Measurements from ENCODE around the gene PRR15L. TPM values are rescaled to one million over a fixed set of nuclear protein-coding genes. Genes with fewer than 3 reads are reported as not detected.

The PRR15L gene
- total and polyA plus RNA-seq, 2 experiments from 2014 or later: 56.5 to 66.4 TPM

DNA sequence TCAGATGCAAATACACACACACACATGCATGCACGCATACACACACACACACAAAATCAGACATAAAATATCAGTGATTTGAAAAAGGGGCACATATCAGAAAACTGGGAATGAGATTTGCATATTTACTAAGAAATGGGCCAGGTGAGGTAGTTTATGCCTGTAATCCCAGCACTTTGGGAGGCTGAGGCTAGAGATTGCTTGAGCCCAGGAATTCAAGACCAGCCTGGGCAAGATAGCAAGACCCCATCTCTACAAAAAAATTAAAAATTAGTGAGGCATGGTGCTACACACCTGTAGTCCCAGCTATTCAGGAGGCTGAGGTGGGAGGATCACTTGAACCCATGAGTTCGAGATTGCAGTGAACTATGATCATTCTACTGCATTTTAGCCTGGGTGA, 38.7 kb downstream of the PRR15L start:
- TF ChIP-seq EZH2 (IDR thresholded peaks at IDR 0.05; ENCODE audit: borderline replicate concordance) (no peak), EZH2phosphoT487 (IDR thresholded peaks at IDR 0.05; ENCODE audit: low read depth, severe bottlenecking, unreplicated experiment) (no peak)
- TF ChIP-seq, protein P1, sequence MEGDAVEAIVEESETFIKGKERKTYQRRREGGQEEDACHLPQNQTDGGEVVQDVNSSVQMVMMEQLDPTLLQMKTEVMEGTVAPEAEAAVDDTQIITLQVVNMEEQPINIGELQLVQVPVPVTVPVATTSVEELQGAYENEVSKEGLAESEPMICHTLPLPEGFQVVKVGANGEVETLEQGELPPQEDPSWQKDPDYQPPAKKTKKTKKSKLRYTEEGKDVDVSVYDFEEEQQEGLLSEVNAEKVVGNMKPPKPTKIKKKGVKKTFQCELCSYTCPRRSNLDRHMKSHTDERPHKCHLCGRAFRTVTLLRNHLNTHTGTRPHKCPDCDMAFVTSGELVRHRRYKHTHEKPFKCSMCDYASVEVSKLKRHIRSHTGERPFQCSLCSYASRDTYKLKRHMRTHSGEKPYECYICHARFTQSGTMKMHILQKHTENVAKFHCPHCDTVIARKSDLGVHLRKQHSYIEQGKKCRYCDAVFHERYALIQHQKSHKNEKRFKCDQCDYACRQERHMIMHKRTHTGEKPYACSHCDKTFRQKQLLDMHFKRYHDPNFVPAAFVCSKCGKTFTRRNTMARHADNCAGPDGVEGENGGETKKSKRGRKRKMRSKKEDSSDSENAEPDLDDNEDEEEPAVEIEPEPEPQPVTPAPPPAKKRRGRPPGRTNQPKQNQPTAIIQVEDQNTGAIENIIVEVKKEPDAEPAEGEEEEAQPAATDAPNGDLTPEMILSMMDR (IDR thresholded peaks at IDR 0.05; ENCODE audit: poor library complexity): no peak
- DNase-seq (ENCODE audit: low spot score): no peak
- Histone ChIP-seq H3K9me2 (replicated peaks; ENCODE audit: insufficient read depth) (no peaks in the 10 kb centered on the region), H3K27ac (no peak overlapping the region), H3K27me3 (no peaks in the 10 kb centered on the region), H4K20me1 (ENCODE audit: insufficient read depth, poor library complexity, severe bottlenecking) (no peaks in the 10 kb centered on the region), H3K9me3 (ENCODE audit: low read depth) (no peaks in the 10 kb centered on the region), H3K4me1 (ENCODE audit: insufficient read depth) (no peaks in the 10 kb centered on the region), H3K36me3 (replicated peaks; ENCODE audit: insufficient read depth, low read depth) (no peaks in the 10 kb centered on the region), H3K4me3 (no peak overlapping the region), H3K4me2 (no peak overlapping the region), H2AFZ (no peak overlapping the region), H3K79me2 (no peaks in the 10 kb centered on the region)
- 98% methylated on average over 2 of the region's 2 CpGs for WGBS (ENCODE audit: low lambda C conversion rate, missing lambda C conversion rate)

DNA sequence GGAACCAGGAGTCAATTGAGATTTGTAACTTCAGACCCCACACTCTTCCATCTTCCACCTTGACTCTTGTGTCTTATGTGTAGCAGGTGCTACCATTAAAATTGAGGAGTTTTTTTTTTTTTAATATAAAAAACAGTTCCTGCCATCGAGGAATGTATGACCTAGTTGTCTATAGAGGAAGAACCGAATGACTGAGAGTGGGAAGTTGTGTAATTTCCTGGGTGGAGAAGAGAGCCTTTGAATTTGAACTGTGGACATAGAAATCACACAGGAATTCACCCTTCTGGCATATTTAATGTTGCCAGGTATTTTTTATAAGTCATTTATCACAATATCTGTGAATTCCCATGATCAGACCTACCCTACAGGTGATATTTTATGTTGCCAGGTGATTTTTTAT, 39.7 kb downstream of the PRR15L start:
- Histone ChIP-seq H3K9me3 (ENCODE audit: low read depth) (no peaks in the 10 kb centered on the region), H2AFZ (no peak overlapping the region), H3K9me2 (replicated peaks; ENCODE audit: insufficient read depth) (no peaks in the 10 kb centered on the region), H3K4me2 (no peak overlapping the region), H3K4me1 (ENCODE audit: insufficient read depth) (no peaks in the 10 kb centered on the region), H3K4me3 (no peak overlapping the region), H4K20me1 (ENCODE audit: insufficient read depth, poor library complexity, severe bottlenecking) (no peaks in the 10 kb centered on the region), H3K79me2 (no peaks in the 10 kb centered on the region), H3K27me3 (no peaks in the 10 kb centered on the region), H3K36me3 (replicated peaks; ENCODE audit: insufficient read depth, low read depth) (no peaks in the 10 kb centered on the region), H3K27ac (no peak overlapping the region)
- TF ChIP-seq EZH2 (IDR thresholded peaks at IDR 0.05; ENCODE audit: borderline replicate concordance) (no peak), EZH2phosphoT487 (IDR thresholded peaks at IDR 0.05; ENCODE audit: low read depth, severe bottlenecking, unreplicated experiment) (no peak)
- TF ChIP-seq, protein P1 (IDR thresholded peaks at IDR 0.05; ENCODE audit: poor library complexity): no peak
- WGBS (ENCODE audit: low lambda C conversion rate, missing lambda C conversion rate): 98% methylated on average over 2 of the region's 2 CpGs
- DNase-seq (ENCODE audit: low spot score): no peak

DNA sequence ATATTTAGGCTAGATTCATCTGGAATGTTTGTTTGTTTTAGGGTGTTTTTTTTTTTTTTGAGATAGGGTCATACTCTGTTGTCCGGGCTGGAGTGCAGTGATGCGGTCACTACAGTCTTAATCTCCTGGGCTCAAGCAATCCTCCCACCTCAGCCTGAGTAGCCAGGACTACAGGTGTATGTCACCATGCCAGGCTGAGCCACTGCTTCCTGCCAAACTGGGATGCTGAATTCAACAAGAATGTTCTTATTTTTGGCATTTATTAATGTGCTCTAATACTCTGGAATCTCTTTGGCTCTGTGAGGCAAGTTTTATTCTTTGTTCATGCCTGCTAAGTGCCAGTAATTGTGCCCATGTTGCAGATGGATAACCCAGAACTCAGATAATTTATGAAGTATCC, 40.1 kb downstream of the PRR15L start:
- H3K9me2 ChIP-seq (replicated peaks; ENCODE audit: insufficient read depth): no peaks in the 10 kb centered on the region
- no peak for DNase-seq (ENCODE audit: low spot score)
- H3K27me3 ChIP-seq: no peaks in the 10 kb centered on the region
- TF ChIP-seq EZH2phosphoT487 (IDR thresholded peaks at IDR 0.05; ENCODE audit: low read depth, severe bottlenecking, unreplicated experiment): no peak
- TF ChIP-seq EZH2 (IDR thresholded peaks at IDR 0.05; ENCODE audit: borderline replicate concordance): no peak
- TF ChIP-seq, protein P1 (IDR thresholded peaks at IDR 0.05; ENCODE audit: poor library complexity): no peak
- H2AFZ ChIP-seq: no peak overlapping the region
- H3K79me2 ChIP-seq: no peaks in the 10 kb centered on the region
- no peaks in the 10 kb centered on the region for H3K4me1 ChIP-seq (ENCODE audit: insufficient read depth)
- H3K27ac ChIP-seq: no peak overlapping the region
- H4K20me1 ChIP-seq (ENCODE audit: insufficient read depth, poor library complexity, severe bottlenecking): no peaks in the 10 kb centered on the region
- H3K4me3 ChIP-seq: no peak overlapping the region
- H3K36me3 ChIP-seq (replicated peaks; ENCODE audit: insufficient read depth, low read depth): no peaks in the 10 kb centered on the region
- H3K4me2 ChIP-seq: no peak overlapping the region
- H3K9me3 ChIP-seq (ENCODE audit: low read depth): no peaks in the 10 kb centered on the region
- 92% methylated on average over 2 of the region's 2 CpGs for WGBS (ENCODE audit: low lambda C conversion rate, missing lambda C conversion rate)
